Measurements from ENCODE around the gene PSORS1C1.
"Not testable (repeated sequence)": the region's sequence is repeated elsewhere in the genome, so short reads cannot be mapped to it uniquely, and the experiment has no call there.

The PSORS1C1 gene

GRCh38 chr6:31174378-31174777 lies 59.8 kb downstream of the PSORS1C1 start:
- Histone ChIP-seq H3K4me3 (ENCODE audit: insufficient read depth, low read depth, low read length, poor library complexity, severe bottlenecking) (no peak overlapping the region), H3K36me3 (ENCODE audit: control insufficient read depth, insufficient read depth, low read length) (no peaks in the 10 kb centered on the region), H3K27me3 (replicated peaks; ENCODE audit: control insufficient read depth, insufficient read depth, low read length, poor library complexity, severe bottlenecking) (no peaks in the 10 kb centered on the region), H3K9me3 (ENCODE audit: control insufficient read depth, low read length) (no peaks in the 10 kb centered on the region), H3K4me1 (ENCODE audit: control insufficient read depth, insufficient read depth, low read length, poor library complexity, severe bottlenecking) (peaks cover 8% of the 10 kb centered on the region), H3K27ac (ENCODE audit: insufficient read depth, low read length, poor library complexity, severe bottlenecking) (no peak overlapping the region)
- DNase-seq = no peak

- Histone ChIP-seq H3K9me3 (ENCODE audit: control insufficient read depth, low read length) (no peaks in the 10 kb centered on the region), H3K27me3 (replicated peaks; ENCODE audit: control insufficient read depth, insufficient read depth, low read length, poor library complexity, severe bottlenecking) (no peaks in the 10 kb centered on the region), H3K27ac (ENCODE audit: insufficient read depth, low read length, poor library complexity, severe bottlenecking) (no peak overlapping the region), H3K4me1 (ENCODE audit: control insufficient read depth, insufficient read depth, low read length, poor library complexity, severe bottlenecking) (peaks cover 8% of the 10 kb centered on the region), H3K36me3 (ENCODE audit: control insufficient read depth, insufficient read depth, low read length) (no peaks in the 10 kb centered on the region), H3K4me3 (ENCODE audit: insufficient read depth, low read depth, low read length, poor library complexity, severe bottlenecking) (no peak overlapping the region)
- no peak for DNase-seq
Observed at GRCh38 chr6:31175971-31176370, 61.4 kb downstream of the PSORS1C1 start.

- no peaks in the 10 kb centered on the region for H3K27me3 ChIP-seq (replicated peaks; ENCODE audit: control insufficient read depth, insufficient read depth, low read length, poor library complexity, severe bottlenecking)
- H3K27ac ChIP-seq (ENCODE audit: insufficient read depth, low read length, poor library complexity, severe bottlenecking) = no peak overlapping the region
- H3K4me3 ChIP-seq (ENCODE audit: insufficient read depth, low read depth, low read length, poor library complexity, severe bottlenecking) = no peak overlapping the region
- no peaks in the 10 kb centered on the region for H3K9me3 ChIP-seq (ENCODE audit: control insufficient read depth, low read length)
- peaks cover 8% of the 10 kb centered on the region for H3K4me1 ChIP-seq (ENCODE audit: control insufficient read depth, insufficient read depth, low read length, poor library complexity, severe bottlenecking)
- H3K36me3 ChIP-seq (ENCODE audit: control insufficient read depth, insufficient read depth, low read length) = no peaks in the 10 kb centered on the region
- DNase-seq = no peak
Observed at GRCh38 chr6:31178143-31179041, 63.8 kb downstream of the PSORS1C1 start.

GRCh38 chr6:31179042-31179386 lies 64.4 kb downstream of the PSORS1C1 start:
- no peaks in the 10 kb centered on the region for H3K36me3 ChIP-seq (ENCODE audit: control insufficient read depth, insufficient read depth, low read length)
- no peak for DNase-seq
- peaks cover 8% of the 10 kb centered on the region for H3K4me1 ChIP-seq (ENCODE audit: control insufficient read depth, insufficient read depth, low read length, poor library complexity, severe bottlenecking)
- no peaks in the 10 kb centered on the region for H3K9me3 ChIP-seq (ENCODE audit: control insufficient read depth, low read length)
- no peak overlapping the region for H3K4me3 ChIP-seq (ENCODE audit: insufficient read depth, low read depth, low read length, poor library complexity, severe bottlenecking)
- no peak overlapping the region for H3K27ac ChIP-seq (ENCODE audit: insufficient read depth, low read length, poor library complexity, severe bottlenecking)
- H3K27me3 ChIP-seq (replicated peaks; ENCODE audit: control insufficient read depth, insufficient read depth, low read length, poor library complexity, severe bottlenecking) = no peaks in the 10 kb centered on the region

GRCh38 chr6:31179896-31180295 lies 65.3 kb downstream of the PSORS1C1 start:
- Histone ChIP-seq H3K27ac (ENCODE audit: insufficient read depth, low read length, poor library complexity, severe bottlenecking) (no peak overlapping the region), H3K4me1 (ENCODE audit: control insufficient read depth, insufficient read depth, low read length, poor library complexity, severe bottlenecking) (peaks cover 8% of the 10 kb centered on the region), H3K9me3 (ENCODE audit: control insufficient read depth, low read length) (no peaks in the 10 kb centered on the region), H3K36me3 (ENCODE audit: control insufficient read depth, insufficient read depth, low read length) (no peaks in the 10 kb centered on the region), H3K27me3 (replicated peaks; ENCODE audit: control insufficient read depth, insufficient read depth, low read length, poor library complexity, severe bottlenecking) (no peaks in the 10 kb centered on the region), H3K4me3 (ENCODE audit: insufficient read depth, low read depth, low read length, poor library complexity, severe bottlenecking) (peak overlapping the region; percentile 44)
- no peak for DNase-seq

- H3K36me3 ChIP-seq (ENCODE audit: control insufficient read depth, insufficient read depth, low read length) = no peaks in the 10 kb centered on the region
- peak overlapping the region; percentile 44 for H3K4me3 ChIP-seq (ENCODE audit: insufficient read depth, low read depth, low read length, poor library complexity, severe bottlenecking)
- no peaks in the 10 kb centered on the region for H3K27me3 ChIP-seq (replicated peaks; ENCODE audit: control insufficient read depth, insufficient read depth, low read length, poor library complexity, severe bottlenecking)
- no peak overlapping the region for H3K27ac ChIP-seq (ENCODE audit: insufficient read depth, low read length, poor library complexity, severe bottlenecking)
- peak in 2 of 3 donors; percentile 24 to 69 for DNase-seq
- H3K9me3 ChIP-seq (ENCODE audit: control insufficient read depth, low read length) = no peaks in the 10 kb centered on the region
- H3K4me1 ChIP-seq (ENCODE audit: control insufficient read depth, insufficient read depth, low read length, poor library complexity, severe bottlenecking) = peaks cover 8% of the 10 kb centered on the region
Observed at GRCh38 chr6:31180500-31180899, 65.9 kb downstream of the PSORS1C1 start.

GRCh38 chr6:31183287-31183686 lies 68.7 kb downstream of the PSORS1C1 start:
- not testable (repeated sequence) for DNase-seq; H3K9me3 ChIP-seq (ENCODE audit: control insufficient read depth, low read length); H3K27ac ChIP-seq (ENCODE audit: insufficient read depth, low read length, poor library complexity, severe bottlenecking); H3K4me1 ChIP-seq (ENCODE audit: control insufficient read depth, insufficient read depth, low read length, poor library complexity, severe bottlenecking); H3K27me3 ChIP-seq (replicated peaks; ENCODE audit: control insufficient read depth, insufficient read depth, low read length, poor library complexity, severe bottlenecking); H3K36me3 ChIP-seq (ENCODE audit: control insufficient read depth, insufficient read depth, low read length); H3K4me3 ChIP-seq (ENCODE audit: insufficient read depth, low read depth, low read length, poor library complexity, severe bottlenecking)

GRCh38 chr6:31183859-31184258 lies 69.3 kb downstream of the PSORS1C1 start:
- H3K36me3 ChIP-seq (ENCODE audit: control insufficient read depth, insufficient read depth, low read length); DNase-seq; H3K27ac ChIP-seq (ENCODE audit: insufficient read depth, low read length, poor library complexity, severe bottlenecking); H3K4me3 ChIP-seq (ENCODE audit: insufficient read depth, low read depth, low read length, poor library complexity, severe bottlenecking); H3K27me3 ChIP-seq (replicated peaks; ENCODE audit: control insufficient read depth, insufficient read depth, low read length, poor library complexity, severe bottlenecking); H3K9me3 ChIP-seq (ENCODE audit: control insufficient read depth, low read length); H3K4me1 ChIP-seq (ENCODE audit: control insufficient read depth, insufficient read depth, low read length, poor library complexity, severe bottlenecking): not testable (repeated sequence)

- not testable (repeated sequence) for H3K4me3 ChIP-seq (ENCODE audit: insufficient read depth, low read depth, low read length, poor library complexity, severe bottlenecking); H3K27me3 ChIP-seq (replicated peaks; ENCODE audit: control insufficient read depth, insufficient read depth, low read length, poor library complexity, severe bottlenecking); DNase-seq; H3K27ac ChIP-seq (ENCODE audit: insufficient read depth, low read length, poor library complexity, severe bottlenecking); H3K4me1 ChIP-seq (ENCODE audit: control insufficient read depth, insufficient read depth, low read length, poor library complexity, severe bottlenecking); H3K36me3 ChIP-seq (ENCODE audit: control insufficient read depth, insufficient read depth, low read length); H3K9me3 ChIP-seq (ENCODE audit: control insufficient read depth, low read length)
Observed at GRCh38 chr6:31185695-31186051, 71.1 kb downstream of the PSORS1C1 start.

- no peak overlapping the region for H3K4me3 ChIP-seq (ENCODE audit: insufficient read depth, low read depth, low read length, poor library complexity, severe bottlenecking)
- no peaks in the 10 kb centered on the region for H3K27me3 ChIP-seq (replicated peaks; ENCODE audit: control insufficient read depth, insufficient read depth, low read length, poor library complexity, severe bottlenecking)
- no peak for DNase-seq
- no peaks in the 10 kb centered on the region for H3K4me1 ChIP-seq (ENCODE audit: control insufficient read depth, insufficient read depth, low read length, poor library complexity, severe bottlenecking)
- H3K36me3 ChIP-seq (ENCODE audit: control insufficient read depth, insufficient read depth, low read length) = no peaks in the 10 kb centered on the region
- no peaks in the 10 kb centered on the region for H3K9me3 ChIP-seq (ENCODE audit: control insufficient read depth, low read length)
- H3K27ac ChIP-seq (ENCODE audit: insufficient read depth, low read length, poor library complexity, severe bottlenecking) = no peak overlapping the region
Observed at GRCh38 chr6:31186052-31186734, 71.6 kb downstream of the PSORS1C1 start.
